GM18873 (cell line): ENCODE results near the gene RASL10A.
"Not testable (repeated sequence)": the region's sequence is repeated elsewhere in the genome, so short reads cannot be mapped to it uniquely, and the experiment has no call there.

Experiments used
- ATAC-seq: cut with Tn5 transposase; IDR thresholded peaks from one replicate; pipeline ENCODE4 v1.9.1; 2021; ENCODE audit warnings: mild to moderate bottlenecking, moderate library complexity, moderate number of reproducible peaks; ENCODE audit not compliant: unreplicated experiment, low FRiP score

RASL10A gene, protein sequence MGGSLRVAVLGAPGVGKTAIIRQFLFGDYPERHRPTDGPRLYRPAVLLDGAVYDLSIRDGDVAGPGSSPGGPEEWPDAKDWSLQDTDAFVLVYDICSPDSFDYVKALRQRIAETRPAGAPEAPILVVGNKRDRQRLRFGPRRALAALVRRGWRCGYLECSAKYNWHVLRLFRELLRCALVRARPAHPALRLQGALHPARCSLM

GRCh38 chr22:29315286-29316140, at the start of gene RASL10A:
TSS of gene RASL10A (minus strand) at chr22:29315697. CDS start at chr22:29315246, 451 bp downstream.
- ATAC-seq, result no peak

DNA sequence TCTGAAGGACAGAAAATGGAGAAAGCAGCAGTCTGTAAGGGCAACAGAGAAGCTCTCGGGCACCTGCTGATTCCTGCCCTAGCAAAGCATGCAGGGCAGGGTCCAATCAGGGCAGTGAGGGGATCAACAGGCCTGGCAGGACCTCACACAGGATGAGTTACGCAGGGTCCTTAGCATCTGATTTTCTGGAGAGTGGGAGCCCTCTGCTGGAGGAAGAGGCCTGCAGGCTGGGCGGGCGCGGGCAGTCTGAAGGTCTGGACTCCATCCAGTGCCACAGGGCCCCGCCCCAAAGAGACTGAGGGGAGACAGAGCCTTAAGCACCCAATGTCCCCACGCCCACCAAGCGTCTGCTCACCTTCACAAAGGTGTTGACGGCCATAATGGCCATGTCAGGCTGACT, 44.0 kb upstream of the RASL10A start:
- ATAC-seq, result no peak

DNA sequence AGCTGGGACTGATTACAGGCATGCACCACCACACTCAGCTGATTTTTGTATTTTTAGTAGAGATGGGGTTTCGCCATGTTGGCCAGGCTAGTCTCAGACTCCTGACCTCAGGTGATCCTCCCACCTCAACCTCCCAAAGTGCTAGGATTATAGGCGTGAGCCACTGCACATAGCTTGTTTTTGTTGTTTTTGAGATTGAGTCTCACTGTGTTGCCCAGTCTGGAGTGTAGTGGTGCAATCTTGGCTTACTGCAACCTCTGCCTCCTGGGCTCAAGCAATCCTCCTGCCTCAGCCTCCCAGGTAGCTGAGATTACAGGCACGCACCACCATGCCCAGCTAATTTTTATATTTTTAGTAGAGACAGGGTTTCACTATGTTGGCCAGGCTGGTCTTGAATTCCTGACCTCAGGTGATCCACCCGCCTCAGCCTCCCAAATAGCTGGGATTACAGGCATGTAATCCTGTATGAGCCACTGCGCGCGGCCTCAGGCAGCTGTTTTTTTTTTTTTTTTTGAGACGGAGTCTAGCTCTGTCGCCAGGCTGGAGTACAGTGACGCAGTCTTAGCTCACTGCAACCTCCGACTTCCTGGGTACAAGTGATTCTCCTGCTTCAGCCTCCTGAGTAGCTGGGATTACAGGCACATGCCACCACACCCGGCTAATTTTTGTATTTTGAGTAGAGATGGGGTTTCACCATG, 41.8 kb upstream of the RASL10A start:
- not testable (repeated sequence) for ATAC-seq

DNA sequence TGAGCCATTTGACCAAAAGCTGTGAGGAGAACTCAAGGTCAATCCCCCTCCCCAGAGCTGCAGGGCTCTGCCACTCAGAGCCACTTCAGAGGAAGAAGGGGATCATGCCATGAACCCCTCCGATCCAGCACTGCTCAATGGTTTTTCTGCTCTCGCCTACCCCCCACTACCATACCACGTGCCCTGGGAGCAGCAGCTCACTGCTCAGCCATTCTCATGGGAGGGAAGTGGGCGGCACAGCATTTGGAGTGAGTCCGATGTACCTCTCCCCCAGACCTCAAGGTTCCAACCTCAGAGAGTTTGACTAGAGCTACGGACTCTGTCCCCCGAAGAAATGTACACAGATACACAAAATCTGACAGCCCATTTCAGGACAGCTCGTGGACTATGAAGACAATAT, 38.4 kb upstream of the RASL10A start:
- ATAC-seq, result no peak

GRCh38 chr22:29353286-29353685, 37.8 kb upstream of the RASL10A start:
- no peak for ATAC-seq

DNA sequence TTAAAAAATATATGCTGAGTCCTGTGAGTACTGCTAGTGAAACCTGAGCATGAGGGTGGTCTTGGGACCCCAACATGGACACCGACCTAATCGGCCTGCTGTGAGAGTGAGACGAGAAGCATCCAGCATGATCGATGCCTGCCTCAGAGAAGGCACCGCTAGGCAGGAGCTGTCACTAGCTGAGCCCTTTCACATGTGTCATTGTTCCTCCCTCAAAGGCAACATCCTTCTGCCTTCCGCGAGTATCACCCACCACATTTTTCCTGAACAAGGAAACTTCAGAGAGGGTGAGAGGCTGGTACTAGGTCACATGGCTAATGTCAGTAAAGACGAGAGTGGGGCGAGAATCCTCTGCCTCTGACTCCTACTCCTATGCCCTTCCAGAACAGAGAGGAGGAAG, 37.3 kb upstream of the RASL10A start:
- ATAC-seq, result no peak

DNA sequence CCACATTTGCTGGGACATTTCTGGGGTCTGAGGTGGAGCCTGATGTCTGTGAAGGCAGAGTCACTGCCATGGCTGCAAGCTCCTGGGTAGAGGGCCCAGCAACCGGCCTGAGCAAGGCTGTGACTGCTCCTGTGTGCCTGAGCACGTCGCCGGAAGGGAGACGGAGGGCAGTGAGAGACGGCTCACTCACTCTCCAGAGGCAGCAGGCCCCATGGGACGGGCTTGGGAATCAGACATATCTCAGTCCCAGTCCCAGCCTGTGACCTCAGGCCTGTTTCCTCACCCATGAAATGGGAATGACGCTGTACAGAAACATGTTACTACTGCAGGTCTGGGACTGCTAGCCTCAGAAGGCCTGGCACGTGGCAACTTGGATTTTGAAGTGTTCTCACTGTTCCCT, 36.4 kb upstream of the RASL10A start:
- no peak for ATAC-seq

DNA sequence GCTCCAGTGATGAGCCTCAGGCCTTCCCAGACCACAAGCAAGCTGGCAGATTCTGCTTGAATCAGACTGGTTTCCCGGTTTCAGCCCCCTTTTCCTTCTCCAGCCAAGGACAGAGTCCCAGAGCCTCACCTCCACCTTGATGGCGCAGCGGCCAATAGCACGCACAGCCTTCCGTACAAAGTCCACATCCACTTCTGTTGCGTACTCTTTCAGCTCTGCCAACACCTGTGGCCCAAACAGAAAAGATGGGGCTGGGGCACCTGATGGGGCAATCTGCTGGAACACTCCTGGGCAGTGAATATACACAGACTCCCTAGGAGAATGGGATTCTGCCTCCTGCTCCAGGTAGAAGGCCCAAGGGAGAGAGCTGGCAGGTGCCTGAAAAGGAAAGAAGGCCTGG, 35.5 kb upstream of the RASL10A start:
- no peak for ATAC-seq

GRCh38 chr22:29348956-29349355, 33.5 kb upstream of the RASL10A start:
- no peak for ATAC-seq

DNA sequence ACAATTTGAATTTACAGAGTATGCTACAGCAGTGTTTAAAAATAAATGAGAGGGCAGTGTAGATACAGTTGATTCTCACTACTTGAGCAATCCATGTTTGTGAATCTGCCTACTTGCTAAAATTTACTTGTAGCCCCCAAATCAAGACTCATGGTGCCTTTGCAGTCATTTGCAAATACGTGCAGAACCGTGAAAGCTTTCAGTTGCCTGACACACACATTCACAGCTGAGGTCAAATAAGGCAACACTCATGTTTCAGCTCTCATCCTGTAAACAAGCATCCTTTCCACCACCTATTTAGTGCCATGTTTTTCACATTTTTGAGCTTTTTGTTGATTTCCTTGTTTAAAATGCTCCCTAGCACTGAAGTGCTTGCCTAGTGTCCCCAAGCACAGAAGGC, 32.5 kb upstream of the RASL10A start:
- no peak for ATAC-seq

GRCh38 chr22:29346659-29347058, 31.2 kb upstream of the RASL10A start:
- ATAC-seq, result no peak

- no peak for ATAC-seq
These were observed 30.4 kb upstream of the RASL10A start for GRCh38 chr22:29345932-29346331.

- ATAC-seq, result not testable (repeated sequence)
These were observed 29.4 kb upstream of the RASL10A start for GRCh38 chr22:29344889-29345288.

DNA sequence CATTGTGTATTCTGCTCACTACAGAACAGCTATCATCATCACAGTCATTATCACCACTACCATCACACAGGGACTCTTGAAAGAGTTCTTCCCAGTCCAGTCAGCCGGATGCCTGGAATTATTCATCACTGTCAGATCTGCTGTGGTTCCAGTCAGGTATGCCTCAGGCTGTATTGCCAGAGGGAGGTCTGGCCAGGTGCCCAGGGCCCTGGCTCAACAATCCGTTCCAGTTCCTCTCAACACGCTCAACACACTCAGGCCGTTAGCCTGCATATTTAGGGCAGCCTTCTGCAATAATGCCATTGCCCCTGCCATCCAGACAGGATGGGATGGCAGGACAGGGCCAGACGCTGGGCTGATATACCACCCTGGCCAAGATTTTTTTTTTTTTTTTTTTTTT, 28.6 kb upstream of the RASL10A start:
- ATAC-seq, result no peak

- no peak for ATAC-seq
These were observed 27.9 kb upstream of the RASL10A start for GRCh38 chr22:29343313-29343805.

DNA sequence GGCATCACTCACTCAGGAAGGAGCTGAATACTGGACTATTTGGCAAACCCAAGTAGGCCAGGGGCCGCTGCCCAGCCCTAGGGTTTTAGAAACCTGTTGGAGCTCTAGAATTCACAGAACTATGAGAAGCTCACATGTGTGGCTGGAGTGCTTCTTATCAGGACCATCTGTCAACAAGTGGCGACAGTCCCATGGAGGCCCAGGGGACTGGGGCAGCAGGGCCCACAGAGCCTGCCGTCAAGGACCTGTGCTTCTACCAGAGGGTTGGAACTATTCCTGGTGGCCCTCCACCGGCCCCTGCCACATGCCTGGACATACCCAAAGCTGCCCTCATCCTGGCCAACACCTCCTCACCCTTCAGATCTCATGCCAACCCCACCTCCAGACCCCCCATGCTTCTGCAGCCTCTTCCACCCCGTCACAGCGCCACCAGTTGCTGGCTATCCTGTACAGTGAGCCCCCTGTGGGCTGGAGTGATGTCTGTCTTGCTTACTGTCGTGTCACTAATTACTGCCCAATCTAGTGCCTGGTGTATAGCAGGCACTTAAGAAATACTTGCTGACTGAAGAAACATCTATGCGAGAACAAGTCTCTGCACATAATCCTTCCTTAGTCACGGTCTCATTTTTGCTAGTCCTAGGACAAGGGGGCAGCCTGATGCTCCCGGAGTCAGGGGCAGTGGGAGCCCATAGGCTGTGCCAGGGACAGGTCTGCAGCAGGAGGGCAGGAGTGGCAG, 27.2 kb upstream of the RASL10A start:
- ATAC-seq, result no peak

DNA sequence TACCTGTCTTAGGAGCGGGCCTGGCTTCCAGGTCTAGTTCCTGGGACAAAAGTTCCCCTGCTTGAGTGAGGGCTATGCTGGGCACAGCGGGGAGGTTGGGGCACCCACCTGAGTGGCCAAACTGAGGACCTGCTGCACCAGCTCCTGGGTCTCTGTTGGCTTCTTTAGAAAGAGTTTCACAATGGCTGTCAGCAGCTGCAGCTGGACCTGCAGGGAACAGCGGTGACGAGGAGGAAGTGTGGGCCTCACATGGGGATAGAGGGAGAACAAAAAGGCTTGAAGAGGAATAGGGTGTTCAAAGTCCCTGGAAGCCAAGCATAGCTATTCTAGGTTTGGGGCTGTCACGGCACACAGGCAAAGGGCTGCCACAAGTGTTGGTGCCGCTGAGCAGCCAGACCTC, 26.7 kb upstream of the RASL10A start:
- ATAC-seq, result no peak

- no peak for ATAC-seq
These were observed 26.3 kb upstream of the RASL10A start for GRCh38 chr22:29341849-29342127.

DNA sequence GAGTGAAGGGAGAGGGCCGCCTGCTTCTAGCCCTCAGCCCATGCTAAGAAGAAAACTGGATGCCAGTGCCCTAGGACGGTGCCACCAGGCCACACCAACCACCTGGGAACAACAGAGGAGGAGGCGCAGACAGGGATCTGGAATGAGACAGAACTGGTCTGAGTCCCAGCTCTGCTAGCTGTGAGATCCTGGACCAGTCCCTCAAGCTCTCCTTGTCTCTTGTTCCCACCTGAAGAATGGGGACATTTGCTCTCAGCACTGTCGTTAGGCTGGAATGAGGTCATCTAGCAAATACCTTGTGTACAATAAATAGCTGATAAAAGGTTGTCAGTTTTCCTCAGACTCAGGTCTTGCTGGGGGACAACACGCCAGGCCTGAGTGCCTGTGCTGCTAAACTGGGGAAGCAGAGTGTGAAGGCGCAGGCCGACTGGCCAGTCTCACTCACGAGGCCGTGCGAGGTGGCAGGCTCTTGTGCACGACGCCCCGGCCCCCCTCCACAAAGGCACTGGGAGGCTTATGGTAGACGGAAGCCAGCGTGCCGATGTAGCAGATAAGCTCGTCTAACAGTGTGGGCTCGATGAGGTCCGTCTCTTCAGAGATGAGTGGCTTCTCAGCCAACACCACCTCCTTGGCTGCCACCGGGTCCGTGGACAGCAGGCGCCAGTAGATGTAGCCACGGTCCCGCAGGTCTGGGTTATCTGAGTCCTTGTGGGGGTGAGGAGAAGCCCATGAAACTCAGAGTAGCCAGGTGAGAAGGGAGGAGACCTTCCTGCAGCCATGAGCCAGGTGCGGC, 25.8 kb upstream of the RASL10A start:
- ATAC-seq, result no peak

GRCh38 chr22:29340566-29340965, 25.1 kb upstream of the RASL10A start:
- ATAC-seq, result no peak
